Upper lobe of right lung (tissue), 1 donor: ENCODE results near the gene ZNRF2. TPM values are rescaled to one million over a fixed set of nuclear protein-coding genes. Genes with fewer than 3 reads are reported as not detected.
A peak's percentile ranks its signal among the peaks of the same experiment; 100 is the strongest.

Source experiments
- ATAC-seq: fragments of 200-7000 bp; cut with Tn5 transposase; one replicate; pipeline ENCODE4 v1.9.1; 2020; ENCODE audit warnings: mild to moderate bottlenecking, moderate library complexity
- DNase-seq: peaks from one replicate; pipeline ENCODE4 v3.0.0-alpha.2; 2020
- H3K27ac ChIP-seq: fragments of 200-600 bp; one replicate; pipeline ENCODE4 v1.8.0; 2022
- H3K27me3 ChIP-seq: fragments of 200-600 bp; one replicate; pipeline ENCODE4 v1.8.0; 2022; ENCODE audit warnings: mild to moderate bottlenecking
- H3K36me3 ChIP-seq: fragments of 200-600 bp; one replicate; pipeline ENCODE4 v1.8.0; 2022
- H3K4me1 ChIP-seq: fragments of 200-600 bp; one replicate; pipeline ENCODE4 v1.8.0; 2022
- H3K4me3 ChIP-seq: fragments of 200-600 bp; one replicate; pipeline ENCODE4 v1.8.0; 2022; ENCODE audit warnings: mild to moderate bottlenecking
- H3K9me3 ChIP-seq: fragments of 200-600 bp; one replicate; pipeline ENCODE4 v1.8.0; 2022
- CTCF ChIP-seq: fragments of 200-600 bp; IDR thresholded peaks from one replicate; pipeline ENCODE4 v1.8.0; 2022; ENCODE audit warnings: antibody characterized with exemption
- intact Hi-C: fragments of 100-400 bp; cut with DNase I; formaldehyde crosslinking; loops from one replicate; pipeline ENCODE4 v1.11.0; 2022
- long read RNA-seq: library from polyadenylated mRNA; unstranded; transcript quantifications from one replicate; pipeline ENCODE4 v2.0.0, GENCODE V29; 2021
- total RNA-seq: library from RNA; stranded (reverse); fragmentation: NEBNext Ultra II Directional; extraction: Animal tissue kit (Norgen Biotek cat#: 25700); gene quantifications from one replicate; pipeline ENCODE4 v1.2.1, GENCODE V29; 2021
- donor health status: DM: no; HTN: yes; CAD: no; lungs with severe emphysema.

Gene ZNRF2
- 24.6 TPM for total RNA-seq
- long read RNA-seq, transcript ZNRF2-201 (5 exons, 3,460 nt) = major isoform, 61 of 67 reads
- long read RNA-seq, partial matches to known transcripts = 0 of 67 reads
- long read RNA-seq, other reads (novel, unspliced or antisense) = 6 of 67 reads

DNA sequence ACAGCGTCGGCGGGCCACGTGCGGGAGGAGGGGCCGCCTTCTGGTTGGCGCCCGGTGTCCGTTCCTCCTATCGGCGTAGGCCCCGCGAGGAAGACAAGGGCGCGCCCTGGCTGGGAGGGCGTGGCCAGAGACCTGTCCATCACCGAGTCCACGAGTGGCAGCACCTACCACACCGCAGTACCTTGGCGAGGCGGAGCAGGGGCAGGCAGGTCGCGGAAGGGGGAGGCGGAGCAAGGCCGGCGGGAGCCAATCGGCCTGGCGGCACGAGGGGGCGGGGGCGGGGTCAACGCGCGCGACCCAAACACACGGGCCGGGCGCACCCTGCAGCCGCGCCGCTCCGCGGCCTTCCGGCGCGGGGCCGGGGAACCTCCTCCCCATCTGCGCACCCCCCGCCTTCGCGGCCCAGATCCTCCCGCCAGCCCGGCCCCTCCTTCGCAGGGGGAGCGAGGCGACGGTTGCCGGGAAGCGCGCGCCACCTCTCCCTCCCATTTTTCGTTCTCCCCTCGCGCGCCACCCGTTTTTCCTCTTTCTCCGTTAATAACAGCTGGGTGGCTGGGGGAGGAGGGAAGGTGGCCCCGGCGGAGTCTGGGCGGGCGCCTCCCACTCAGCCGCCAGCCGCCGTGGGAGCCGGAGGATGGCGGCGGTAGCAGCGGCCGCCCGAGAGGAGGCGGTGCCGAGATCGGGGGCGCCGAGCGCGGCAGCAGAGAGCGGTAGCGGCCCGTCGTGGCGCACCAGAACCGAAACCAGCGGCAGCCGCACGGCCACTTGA lies at the start of gene ZNRF2:
Gene ZNRF2 (plus strand): TSS at position 300 of the 769 bp plus-strand sequence. CDS start 761 bp downstream, outside the sequence.
- peak; percentile 95 for ATAC-seq
- intact Hi-C loops = no loop called here
- peak; percentile 57 for TF ChIP-seq CTCF

GRCh38 chr7:30237271-30237695 lies 47.1 kb upstream of the ZNRF2 start:
- intact Hi-C loops = no loop called here
- Histone ChIP-seq H3K36me3 (no peaks in the 10 kb centered on the region), H3K4me3 (no peak overlapping the region), H3K9me3 (no peaks in the 10 kb centered on the region), H3K27ac (no peak overlapping the region), H3K4me1 (peaks cover 19% of the 10 kb centered on the region), H3K27me3 (no peaks in the 10 kb centered on the region)
- ATAC-seq = peak; percentile 81
- no peak for TF ChIP-seq CTCF
- DNase-seq = no peak

More for the DNA sequence above, at the start of gene ZNRF2:
- peaks cover 20% of the 10 kb centered on the region for H3K4me1 ChIP-seq
- no peaks in the 10 kb centered on the region for H3K27me3 ChIP-seq
- peak; percentile 100 for DNase-seq
- no peaks in the 10 kb centered on the region for H3K9me3 ChIP-seq
- peak within 1 kb of the TSS; percentile 95 for H3K27ac ChIP-seq
- no peaks in the 10 kb centered on the region for H3K36me3 ChIP-seq
- peak within 1 kb of the TSS; percentile 82 for H3K4me3 ChIP-seq

DNA sequence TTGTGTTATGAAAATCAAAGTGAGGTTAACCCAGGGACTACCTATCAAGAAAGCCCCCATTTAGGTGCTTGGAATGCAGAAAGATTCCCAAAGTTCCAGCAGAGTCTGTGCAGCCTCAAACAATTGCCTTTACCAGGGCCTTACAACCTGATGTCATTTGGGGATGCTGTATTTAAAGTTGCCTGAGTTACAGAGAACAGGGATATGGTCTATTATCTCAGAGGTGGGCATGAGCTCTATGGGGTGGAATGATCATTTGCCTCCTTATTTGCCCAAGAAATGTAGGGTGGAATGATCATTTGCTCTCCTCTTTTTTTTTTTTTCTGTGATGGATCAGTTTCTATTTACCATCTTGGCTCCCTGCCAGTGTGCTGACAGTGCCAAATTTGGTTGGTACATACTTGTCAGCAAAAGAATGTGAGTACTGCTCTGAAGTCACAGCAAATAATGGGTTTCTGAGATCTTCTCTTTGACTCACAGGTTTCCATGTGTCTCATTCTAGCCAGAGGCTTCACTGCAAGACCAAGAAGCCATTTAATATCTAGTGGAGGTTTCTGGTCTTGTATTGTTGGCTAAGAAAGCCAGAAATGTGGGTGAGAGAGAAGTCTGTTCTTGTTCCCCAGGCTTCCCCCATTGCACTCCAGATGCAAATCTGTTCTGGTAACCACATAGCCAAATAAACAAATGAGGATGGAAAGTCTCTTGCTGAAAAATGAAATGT lies 45.5 kb upstream of the ZNRF2 start:
- no peak for TF ChIP-seq CTCF
- Histone ChIP-seq H3K4me1 (peaks cover 19% of the 10 kb centered on the region), H3K27ac (no peak overlapping the region), H3K36me3 (no peaks in the 10 kb centered on the region), H3K4me3 (no peak overlapping the region), H3K9me3 (no peaks in the 10 kb centered on the region), H3K27me3 (no peaks in the 10 kb centered on the region)
- intact Hi-C loops = no loop called here
- DNase-seq (peak; percentile 68), ATAC-seq (peak; percentile 77)

- no peaks in the 10 kb centered on the region for H3K27me3 ChIP-seq
- DNase-seq = no peak
- intact Hi-C loops = no loop called here
- TF ChIP-seq CTCF = no peak
- H3K4me3 ChIP-seq = no peak overlapping the region
- peaks cover 19% of the 10 kb centered on the region for H3K4me1 ChIP-seq
- no peak overlapping the region for H3K27ac ChIP-seq
- no peaks in the 10 kb centered on the region for H3K36me3 ChIP-seq
- H3K9me3 ChIP-seq = no peaks in the 10 kb centered on the region
- no peak for ATAC-seq
Observed at GRCh38 chr7:30240106-30240800, 44.1 kb upstream of the ZNRF2 start.

DNA sequence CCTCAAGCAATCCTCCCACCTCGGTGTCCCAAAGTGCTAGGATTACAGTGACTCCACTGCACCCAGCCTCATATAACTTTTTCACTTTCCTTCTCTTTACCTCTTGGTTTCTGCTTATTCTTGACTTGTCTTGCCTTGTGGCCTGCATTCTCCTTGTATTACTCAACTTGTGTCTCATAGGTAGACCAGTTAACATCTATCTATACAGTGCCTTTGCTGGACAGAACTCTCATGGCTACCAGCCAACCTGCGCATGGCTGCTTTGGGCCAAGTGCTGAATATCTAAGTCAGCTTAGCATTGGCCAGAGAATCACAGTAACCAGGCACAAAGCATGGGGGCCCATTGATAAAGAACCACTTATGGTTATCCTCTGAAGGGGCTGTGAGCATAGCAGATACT lies 42.6 kb upstream of the ZNRF2 start:
- ATAC-seq (no peak), DNase-seq (no peak)
- Histone ChIP-seq H3K4me1 (peaks cover 19% of the 10 kb centered on the region), H3K27me3 (no peaks in the 10 kb centered on the region), H3K4me3 (no peak overlapping the region), H3K36me3 (no peaks in the 10 kb centered on the region), H3K27ac (no peak overlapping the region), H3K9me3 (no peaks in the 10 kb centered on the region)
- TF ChIP-seq CTCF = no peak
- intact Hi-C loops = no loop called here
